ENCODE measurements around the gene PHF11. TPM values are rescaled to one million over a fixed set of nuclear protein-coding genes. Genes with fewer than 3 reads are reported as not detected.

Gene PHF11
- total RNA-seq, 2 donors from 2014 or later = 20.6 to 25.4 TPM

Other genes with a start within 250 kb of the PHF11 start
- 10 to 100 TPM; 11.7 to 13.6 TPM for gene CDADC1, start 248.0 kb upstream of the PHF11 start, total RNA-seq
- gene CAB39L, start 51.9 kb upstream of the PHF11 start, total RNA-seq = 10 to 100 TPM; 16.4 to 20.2 TPM
- gene SETDB2, start 51.7 kb upstream of the PHF11 start, total RNA-seq = 10 to 100 TPM; 12.8 to 13.5 TPM
- 10 to 100 TPM; 12.7 to 19.3 TPM for gene RCBTB1, start 89.6 kb downstream of the PHF11 start, total RNA-seq
- 1 to 10 TPM in 1 of 2 donors, under 1 TPM in 1; 0.44 to 1.7 TPM for gene ARL11, start 132.6 kb downstream of the PHF11 start, total RNA-seq
- gene EBPL, start 195.5 kb downstream of the PHF11 start, total RNA-seq = 10 to 100 TPM; 11.5 to 12.5 TPM